Smooth muscle cell (in vitro differentiated cells): ENCODE data around the gene NCKAP5. TPM values are rescaled to one million over a fixed set of nuclear protein-coding genes. Genes with fewer than 3 reads are reported as not detected.

Source experiments
- DNase-seq: peaks from one replicate; lab custom pipeline; 2025; ENCODE audit not compliant: unreplicated experiment; lab: John Stamatoyannopoulos, UW
- H2AFZ ChIP-seq: fragments of 200-600 bp; sonication (generic); 2 replicates; pipeline ENCODE4 v1.6.0; 2016; ENCODE audit warnings: antibody characterized with exemption, low read depth, mild to moderate bottlenecking
- H3F3A ChIP-seq: fragments of 200-600 bp; sonication (generic); 2 replicates; pipeline ENCODE4 v1.6.0; 2017; ENCODE audit warnings: antibody characterized with exemption, low read depth
- H3K27ac ChIP-seq: fragments of 200-600 bp; sonication (generic); 2 replicates; pipeline ENCODE4 v1.5.1; 2016; ENCODE audit warnings: low read depth, mild to moderate bottlenecking
- H3K27me3 ChIP-seq: fragments of 200-600 bp; sonication (generic); 2 replicates; pipeline ENCODE4 v1.6.1; 2016; ENCODE audit warnings: low read depth, mild to moderate bottlenecking
- H3K36me3 ChIP-seq: fragments of 200-600 bp; sonication (generic); 2 replicates; pipeline ENCODE4 v1.5.1; 2016; ENCODE audit warnings: low read depth
- H3K4me1 ChIP-seq: fragments of 200-600 bp; sonication (generic); 2 replicates; pipeline ENCODE4 v1.5.1; 2016; ENCODE audit warnings: low read depth
- H3K4me2 ChIP-seq: fragments of 200-600 bp; sonication (generic); 2 replicates; pipeline ENCODE4 v1.6.0; 2016; ENCODE audit warnings: mild to moderate bottlenecking
- H3K4me3 ChIP-seq: fragments of 200-600 bp; sonication (generic); 2 replicates; pipeline ENCODE4 v1.5.1; 2016; ENCODE audit warnings: mild to moderate bottlenecking
- H3K79me2 ChIP-seq: fragments of 200-600 bp; sonication (generic); 2 replicates; pipeline ENCODE4 v1.6.0; 2016; ENCODE audit warnings: low read depth, mild to moderate bottlenecking
- H3K9ac ChIP-seq: fragments of 200-600 bp; sonication (generic); 2 replicates; pipeline ENCODE4 v1.6.0; 2016; ENCODE audit warnings: low read depth
- H3K9me3 ChIP-seq: fragments of 200-600 bp; sonication (generic); replicated peaks from 2 replicates; pipeline ENCODE4 v1.5.1; 2016; ENCODE audit warnings: low read depth
- H4K20me1 ChIP-seq: fragments of 200-600 bp; sonication (generic); 2 replicates; pipeline ENCODE4 v1.6.0; 2016; ENCODE audit warnings: low read depth
- CTCF ChIP-seq: fragments of 200-600 bp; sonication (generic); IDR thresholded peaks from 2 replicates; pipeline ENCODE4 v1.5.1; 2017; ENCODE audit warnings: borderline replicate concordance, mild to moderate bottlenecking, antibody characterized with exemption; ENCODE audit not compliant: insufficient read depth, poor library complexity, severe bottlenecking
- WGBS: methylation state at CpG from one replicate; pipeline ENCODE4 v1.1.7; 2016; ENCODE audit warnings: low lambda C conversion rate; 5-methylcytosine and 5-hydroxymethylcytosine counted together
- polyA plus RNA-seq: library from polyadenylated mRNA; unstranded; fragments of >200 nt; fragmentation: Nextera tagmentation; extraction: Ambion mirVana; gene quantifications from 2 replicates; pipeline ENCODE4 v1.2.1, GENCODE V29; 2016
- total RNA-seq: library from RNA; depleted of rRNA; stranded (reverse); fragments of >200 nt; gene quantifications from 2 replicates; pipeline ENCODE4 v1.2.3, GENCODE V29; 2014

NCKAP5 gene
- total and polyA plus RNA-seq, 2 experiments from 2014 or later = 4.6 to 9.5 TPM

GRCh38 chr2:133346654-133347053 is 221.6 kb downstream of the NCKAP5 start:
- H3K79me2 ChIP-seq = no peaks in the 10 kb centered on the region
- DNase-seq = no peak
- H2AFZ ChIP-seq = no peak overlapping the region
- no peaks in the 10 kb centered on the region for H3K9me3 ChIP-seq
- H3F3A ChIP-seq = no peaks in the 10 kb centered on the region
- no peak for TF ChIP-seq CTCF
- 74% methylated on average over 4 of the region's 4 CpGs for WGBS
- no peak overlapping the region for H3K27ac ChIP-seq
- H3K9ac ChIP-seq = no peak overlapping the region
- H3K4me3 ChIP-seq = no peak overlapping the region
- H4K20me1 ChIP-seq = no peaks in the 10 kb centered on the region
- no peaks in the 10 kb centered on the region for H3K27me3 ChIP-seq
- peaks cover 8% of the 10 kb centered on the region for H3K4me1 ChIP-seq
- H3K36me3 ChIP-seq = no peaks in the 10 kb centered on the region
- H3K4me2 ChIP-seq = no peak overlapping the region

- Histone ChIP-seq H3K27me3 (no peaks in the 10 kb centered on the region), H3K27ac (no peak overlapping the region), H3K4me3 (no peak overlapping the region), H3K36me3 (no peaks in the 10 kb centered on the region), H3K9me3 (no peaks in the 10 kb centered on the region), H2AFZ (no peak overlapping the region), H3F3A (no peaks in the 10 kb centered on the region), H3K4me2 (no peak overlapping the region), H3K4me1 (peaks cover 8% of the 10 kb centered on the region), H3K9ac (no peak overlapping the region), H3K79me2 (no peaks in the 10 kb centered on the region), H4K20me1 (no peaks in the 10 kb centered on the region)
- DNase-seq = no peak
- 89% methylated on average over 1 of the region's 1 CpG for WGBS
- no peak for TF ChIP-seq CTCF
Measured at GRCh38 chr2:133345638-133346037, 222.6 kb downstream of the NCKAP5 start.

GRCh38 chr2:133344849-133345248 is 223.4 kb downstream of the NCKAP5 start:
- Histone ChIP-seq H3K4me2 (no peak overlapping the region), H3K36me3 (no peaks in the 10 kb centered on the region), H3K9me3 (no peaks in the 10 kb centered on the region), H3K9ac (no peak overlapping the region), H3K4me3 (no peak overlapping the region), H3K79me2 (no peaks in the 10 kb centered on the region), H3K27me3 (no peaks in the 10 kb centered on the region), H3F3A (no peaks in the 10 kb centered on the region), H2AFZ (no peak overlapping the region), H3K27ac (no peak overlapping the region), H3K4me1 (peaks cover 8% of the 10 kb centered on the region), H4K20me1 (no peaks in the 10 kb centered on the region)
- no peak for DNase-seq
- TF ChIP-seq CTCF = no peak
- 95% methylated on average over 6 of the region's 6 CpGs for WGBS

- no peak for DNase-seq
- Histone ChIP-seq H3F3A (no peaks in the 10 kb centered on the region), H3K9ac (no peak overlapping the region)
Measured at GRCh38 chr2:133343018-133343352, 225.3 kb downstream of the NCKAP5 start.

More at GRCh38 chr2:133343018-133343352, 225.3 kb downstream of the NCKAP5 start:
- no peaks in the 10 kb centered on the region for H4K20me1 ChIP-seq
- H3K36me3 ChIP-seq = no peaks in the 10 kb centered on the region
- no peaks in the 10 kb centered on the region for H3K9me3 ChIP-seq
- peaks cover 8% of the 10 kb centered on the region for H3K4me1 ChIP-seq
- TF ChIP-seq CTCF = no peak
- no peak overlapping the region for H2AFZ ChIP-seq
- H3K27ac ChIP-seq = no peak overlapping the region
- no peak overlapping the region for H3K4me3 ChIP-seq
- no peaks in the 10 kb centered on the region for H3K27me3 ChIP-seq
- H3K4me2 ChIP-seq = no peak overlapping the region
- no peaks in the 10 kb centered on the region for H3K79me2 ChIP-seq
